WERI-Rb-1 (cell line): Measurements from ENCODE around the gene TOM1L1.

ENCODE experiments used
- DNase-seq: peaks from one replicate; pipeline ENCODE4 v3.0.0-alpha.2; 2020
- H3K27ac ChIP-seq: fragments of 250-450 bp; sonication (Bioruptor Pico); 2 replicates; pipeline ENCODE4 v1.5.1; 2020; ENCODE audit warnings: mild to moderate bottlenecking, moderate library complexity
- H3K27me3 ChIP-seq: fragments of 250-450 bp; sonication (Bioruptor Pico); 2 replicates; pipeline ENCODE4 v1.5.1; 2021; ENCODE audit warnings: mild to moderate bottlenecking, low read depth, moderate library complexity; ENCODE audit not compliant: insufficient read depth, severe bottlenecking
- H3K36me3 ChIP-seq: fragments of 250-450 bp; sonication (Bioruptor Pico); 2 replicates; pipeline ENCODE4 v1.5.1; 2020; ENCODE audit warnings: mild to moderate bottlenecking, moderate library complexity
- H3K4me3 ChIP-seq: 2 replicates; pipeline ENCODE4 v1.5.1; 2011; ENCODE audit warnings: low read depth, mild to moderate bottlenecking, control low read depth, low read length
- H3K9me3 ChIP-seq: fragments of 250-450 bp; sonication (Bioruptor Pico); 2 replicates; pipeline ENCODE4 v1.5.1; 2021; ENCODE audit warnings: mild to moderate bottlenecking, moderate library complexity; ENCODE audit not compliant: severe bottlenecking
- CTCF ChIP-seq: IDR thresholded peaks from 2 replicates; pipeline ENCODE4 v1.5.1; 2011; ENCODE audit warnings: low read depth, mild to moderate bottlenecking, control low read depth, inconsistent platforms, low read length

The TOM1L1 gene

GRCh38 chr17:54941285-54941684 lies 40.6 kb downstream of the TOM1L1 start:
- H3K36me3 ChIP-seq, result no peaks in the 10 kb centered on the region
- H3K27me3 ChIP-seq, result no peaks in the 10 kb centered on the region
- no peak overlapping the region for H3K4me3 ChIP-seq
- TF ChIP-seq CTCF, result no peak
- no peak for DNase-seq
- no peak overlapping the region for H3K27ac ChIP-seq
- H3K9me3 ChIP-seq, result no peaks in the 10 kb centered on the region

DNA sequence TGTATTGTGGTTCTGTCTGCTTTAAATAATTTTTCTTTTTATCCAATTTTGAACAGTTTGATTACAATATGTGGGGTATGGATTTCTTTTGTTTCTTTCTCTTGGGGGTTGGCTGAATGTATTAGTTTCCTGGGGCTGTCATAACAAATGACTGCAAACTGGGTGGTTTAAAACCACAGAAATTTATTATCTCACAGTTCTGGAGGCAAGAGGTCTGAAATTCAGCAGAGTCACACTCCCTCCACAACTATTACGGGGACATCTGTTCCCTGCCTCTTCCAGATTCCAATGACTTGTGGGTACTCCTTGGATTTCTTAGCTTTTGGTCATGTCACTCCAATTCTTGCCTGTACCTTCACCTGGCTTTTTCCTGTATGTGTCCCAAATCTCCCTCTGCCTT lies 44.1 kb downstream of the TOM1L1 start:
- Histone ChIP-seq H3K27ac (no peak overlapping the region), H3K4me3 (no peak overlapping the region), H3K9me3 (no peaks in the 10 kb centered on the region), H3K27me3 (no peaks in the 10 kb centered on the region), H3K36me3 (peaks cover 5% of the 10 kb centered on the region)
- no peak for TF ChIP-seq CTCF
- no peak for DNase-seq

GRCh38 chr17:54945231-54945630 lies 44.6 kb downstream of the TOM1L1 start:
- peaks cover 5% of the 10 kb centered on the region for H3K36me3 ChIP-seq
- no peaks in the 10 kb centered on the region for H3K27me3 ChIP-seq
- no peaks in the 10 kb centered on the region for H3K9me3 ChIP-seq
- DNase-seq, result no peak
- no peak overlapping the region for H3K4me3 ChIP-seq
- H3K27ac ChIP-seq, result no peak overlapping the region
- no peak for TF ChIP-seq CTCF

DNA sequence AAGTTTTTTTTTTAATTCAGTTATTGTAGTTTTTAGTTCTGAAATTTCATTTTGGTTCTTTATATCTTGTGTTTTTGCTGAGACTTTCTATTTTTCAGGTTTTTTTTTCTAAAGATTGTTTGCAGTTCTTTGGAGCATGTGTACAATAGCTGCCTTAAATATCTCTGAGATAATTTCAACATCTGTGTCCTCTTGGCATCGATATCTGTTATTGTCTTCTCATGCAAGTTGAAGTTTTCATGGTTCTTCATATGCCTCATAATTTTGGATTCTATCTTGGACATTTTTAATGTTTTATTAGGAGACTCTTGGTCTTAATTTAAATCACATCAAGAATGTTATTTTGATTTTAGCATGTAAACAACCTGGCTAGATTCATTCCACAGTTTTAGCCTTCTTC lies 45.0 kb downstream of the TOM1L1 start:
- no peak for DNase-seq
- no peak overlapping the region for H3K27ac ChIP-seq
- H3K27me3 ChIP-seq, result no peaks in the 10 kb centered on the region
- TF ChIP-seq CTCF, result no peak
- H3K4me3 ChIP-seq, result no peak overlapping the region
- H3K36me3 ChIP-seq, result peaks cover 5% of the 10 kb centered on the region
- H3K9me3 ChIP-seq, result no peaks in the 10 kb centered on the region

- Histone ChIP-seq H3K36me3 (peaks cover 5% of the 10 kb centered on the region), H3K4me3 (no peak overlapping the region), H3K27ac (no peak overlapping the region), H3K27me3 (no peaks in the 10 kb centered on the region), H3K9me3 (no peaks in the 10 kb centered on the region)
- no peak for DNase-seq
- TF ChIP-seq CTCF, result no peak
Measured at GRCh38 chr17:54947396-54947795, 46.7 kb downstream of the TOM1L1 start.

DNA sequence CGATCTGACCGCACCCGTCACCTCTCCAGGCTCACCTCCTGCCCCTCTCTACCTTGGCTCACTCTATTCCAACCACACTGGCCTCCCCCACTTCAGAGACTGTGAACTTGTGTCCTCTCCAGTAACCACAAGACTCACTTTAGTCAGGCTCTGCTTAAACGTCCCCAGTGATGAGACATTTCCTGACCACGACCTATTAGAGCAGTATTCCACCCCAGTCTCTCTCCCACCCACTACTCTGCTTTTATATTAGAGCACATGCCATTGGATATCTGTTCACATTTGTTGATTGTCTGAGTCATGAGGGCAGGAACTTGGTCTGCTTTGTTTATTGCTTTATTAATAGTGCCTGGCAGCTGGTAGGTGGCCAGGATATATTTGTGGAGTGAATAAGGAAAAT lies 47.7 kb downstream of the TOM1L1 start:
- peaks cover 9% of the 10 kb centered on the region for H3K36me3 ChIP-seq
- no peaks in the 10 kb centered on the region for H3K9me3 ChIP-seq
- no peak for TF ChIP-seq CTCF
- no peak overlapping the region for H3K27ac ChIP-seq
- no peaks in the 10 kb centered on the region for H3K27me3 ChIP-seq
- DNase-seq, result no peak
- H3K4me3 ChIP-seq, result no peak overlapping the region
